Gastroesophageal sphincter (tissue), 4 donors: ENCODE measurements around the gene PRKAG2. TPM values are rescaled to one million over a fixed set of nuclear protein-coding genes. Genes with fewer than 3 reads are reported as not detected.
A peak's percentile ranks its signal among the peaks of the same experiment; 100 is the strongest.

Experiments used
- ATAC-seq: fragments of 150-250 bp; one replicate; pipeline ENCODE4 v1.9.1; 2016; ENCODE audit warnings: mild to moderate bottlenecking, moderate library complexity
- H3K27ac ChIP-seq, 4 donors: fragments of 200-600 bp; sonication (generic) in 3 of 4; 1 replicate in 3 of 4; 2 replicates in 1 of 4; pipeline ENCODE4 v1.5.1; 2016 to 2019
- H3K27me3 ChIP-seq: fragments of 200-600 bp; sonication (generic); one replicate; pipeline ENCODE4 v1.5.1; 2019
- H3K36me3 ChIP-seq, 2 donors: fragments of 200-600 bp; sonication (generic); one replicate each; pipeline ENCODE4 v1.5.1; 2019; ENCODE audit warnings: control low read depth in 1 of 2
- H3K4me1 ChIP-seq, 3 donors: fragments of 200-600 bp; sonication (generic); 1 replicate in 2 of 3; 2 replicates in 1 of 3; pipeline ENCODE4 v1.5.1; 2016 to 2019; ENCODE audit warnings: control low read depth in 2 of 3
- H3K4me3 ChIP-seq, 2 donors: fragments of 200-600 bp; sonication (generic); one replicate each; pipeline ENCODE4 v1.5.1; 2019; ENCODE audit warnings: mild to moderate bottlenecking in 1 of 2, moderate library complexity in 1 of 2
- H3K9me3 ChIP-seq, 3 donors: fragments of 200-600 bp; sonication (generic); one replicate each; pipeline ENCODE4 v1.5.1; 2017 to 2019; ENCODE audit warnings: control low read depth in 2 of 3
- CTCF ChIP-seq, 4 experiments: fragments of 200-600 bp in 2 of 4; fragments of 450-650 bp in 2 of 4; sonication (generic) in 1 of 4; IDR thresholded peaks; one replicate each; pipeline ENCODE4 v1.5.1; 2017 to 2019; ENCODE audit warnings: antibody characterized with exemption in 4 of 4, mild to moderate bottlenecking in 2 of 4, moderate library complexity in 2 of 4
- EP300 ChIP-seq: sonication (generic); formaldehyde crosslinking; IDR thresholded peaks from one replicate; pipeline ENCODE4 v1.6.1; 2017; ENCODE audit warnings: antibody characterized with exemption, mild to moderate bottlenecking
- POLR2A ChIP-seq, 2 donors: fragments of 450-650 bp; IDR thresholded peaks; one replicate each; pipeline ENCODE4 v1.6.1; 2017; ENCODE audit warnings: antibody characterized with exemption in 2 of 2, mild to moderate bottlenecking in 2 of 2, moderate library complexity in 1 of 2
- POLR2AphosphoS5 ChIP-seq: sonication (generic); formaldehyde crosslinking; IDR thresholded peaks from one replicate; pipeline ENCODE4 v1.6.1; 2017; ENCODE audit warnings: antibody characterized with exemption
- WGBS, 2 donors: methylation state at CpG; one replicate each; pipeline ENCODE4 v1.1.5; 2018; ENCODE audit warnings: low coverage in 1 of 2; 5-methylcytosine and 5-hydroxymethylcytosine counted together
- total RNA-seq, 4 donors: library from RNA; depleted of rRNA; stranded (reverse); fragments of >200 nt; gene quantifications; one replicate each; pipeline ENCODE4 v1.1.0, GENCODE V29; 2016

The PRKAG2 gene
- total RNA-seq, 4 donors from 2014 or later: 48.9 to 89.0 (median 75.7) TPM

GRCh38 chr7:151633516-151633812 is 243.5 kb downstream of the PRKAG2 start:
- Histone ChIP-seq H3K27ac (peak overlapping the region in 2 of 4 donors; percentile 97 to 98), H3K4me3 (no peak overlapping the region), H3K9me3 (peaks cover 0 to 8% (median 0%) of the 10 kb centered on the region in 3 donors), H3K27me3 (no peaks in the 10 kb centered on the region), H3K36me3 (no peaks in the 10 kb centered on the region), H3K4me1 (peaks cover 3 to 64% (median 11%) of the 10 kb centered on the region in 3 donors)
- WGBS, 2 donors: 88 to 100% methylated on average over 1 of the region's 1 CpG
- TF ChIP-seq CTCF (IDR thresholded peaks at IDR 0.05): no peak
- no peak for ATAC-seq

GRCh38 chr7:151632750-151633515 is 244.0 kb downstream of the PRKAG2 start:
- no peaks in the 10 kb centered on the region for H3K36me3 ChIP-seq
- H3K4me3 ChIP-seq: peak overlapping the region; percentile 48 to 86
- peaks cover 0 to 8% (median 0%) of the 10 kb centered on the region in 3 donors for H3K9me3 ChIP-seq
- no peaks in the 10 kb centered on the region for H3K27me3 ChIP-seq
- WGBS, 2 donors: 31 to 34% methylated on average over 9 to 25 of the region's 28 CpGs
- peaks cover under 1 to 64% (median 12%) of the 10 kb centered on the region in 3 donors for H3K4me1 ChIP-seq
- H3K27ac ChIP-seq: peak overlapping the region; percentile 87 to 99 (median 98)
- TF ChIP-seq POLR2A (IDR thresholded peaks at IDR 0.05): no peak
- no peak for TF ChIP-seq CTCF (IDR thresholded peaks at IDR 0.05)
- ATAC-seq: peak; percentile 9

GRCh38 chr7:151631953-151632749 is 244.8 kb downstream of the PRKAG2 start:
- no peaks in the 10 kb centered on the region for H3K36me3 ChIP-seq
- H3K27ac ChIP-seq: peak overlapping the region; percentile 94 to 99 (median 98)
- peak; percentile 88 for ATAC-seq
- peak overlapping the region; percentile 86 to 94 for H3K4me3 ChIP-seq
- peaks cover 0 to 63% (median 10%) of the 10 kb centered on the region in 3 donors for H3K4me1 ChIP-seq
- 0 to 11% methylated on average over 2 to 5 of the region's 111 CpGs for WGBS, 2 donors
- peaks cover 0 to 8% (median 0%) of the 10 kb centered on the region in 3 donors for H3K9me3 ChIP-seq
- no peaks in the 10 kb centered on the region for H3K27me3 ChIP-seq
- TF ChIP-seq POLR2A (IDR thresholded peaks at IDR 0.05) (peak; percentile 38 to 78), CTCF (IDR thresholded peaks at IDR 0.05) (peak in 3 of 4 experiments; percentile 10 to 65 (median 34)), POLR2AphosphoS5 (peak; percentile 34), EP300 (no peak)

- Histone ChIP-seq H3K4me1 (peaks cover 0 to 62% (median 10%) of the 10 kb centered on the region in 3 donors), H3K4me3 (peak overlapping the region; percentile 86 to 94), H3K27ac (peak overlapping the region; percentile 94 to 99 (median 98)), H3K27me3 (no peaks in the 10 kb centered on the region), H3K36me3 (no peaks in the 10 kb centered on the region), H3K9me3 (peaks cover 0 to 8% (median 0%) of the 10 kb centered on the region in 3 donors)
- TF ChIP-seq EP300 (no peak), CTCF (IDR thresholded peaks at IDR 0.05) (peak in 2 of 4 experiments; percentile 9 to 27)
- 0% methylated on average over 1 to 4 of the region's 31 CpGs for WGBS, 2 donors
- peak; percentile 48 for ATAC-seq
Measured at GRCh38 chr7:151631570-151631952, 245.4 kb downstream of the PRKAG2 start.
